Fibroblast of skin of left quadriceps (primary cell): ENCODE results near the gene SYT5.
"Not testable (repeated sequence)": the region's sequence is repeated elsewhere in the genome, so short reads cannot be mapped to it uniquely, and the experiment has no call there.

Source experiments
- DNase-seq, 2 experiments: peaks; one replicate each; pipeline ENCODE4 v3.0.0-alpha.2; 2013; ENCODE audit warnings: low read depth in 2 of 2

Gene SYT5

GRCh38 chr19:55172318-55172717 is 7.8 kb downstream of the SYT5 start:
- DNase-seq: not testable (repeated sequence)

GRCh38 chr19:55171440-55171839 is 8.6 kb downstream of the SYT5 start:
- no peak for DNase-seq

- no peak for DNase-seq
Measured at GRCh38 chr19:55169136-55169535, 11.0 kb downstream of the SYT5 start.

- DNase-seq: peak; percentile 94 to 95
Measured at GRCh38 chr19:55166530-55167268, 13.4 kb downstream of the SYT5 start, which contains the start of gene DNAAF3. DNAAF3 (minus strand) TSS chr19:55166613; CDS start chr19:55166413, 200 bp downstream.

GRCh38 chr19:55165952-55166529 is 14.0 kb downstream of the SYT5 start:
- DNase-seq: peak in 1 of 2 experiments; percentile 19

GRCh38 chr19:55161571-55162322 is 18.3 kb downstream of the SYT5 start:
- DNase-seq: no peak

- no peak for DNase-seq
Measured at GRCh38 chr19:55160986-55161365, 19.1 kb downstream of the SYT5 start.

GRCh38 chr19:55160128-55160985 is 19.7 kb downstream of the SYT5 start:
- DNase-seq: peak; percentile 47 to 57

- DNase-seq: no peak
Measured at GRCh38 chr19:55158848-55159749, 21.0 kb downstream of the SYT5 start.

- no peak for DNase-seq
Measured at GRCh38 chr19:55158423-55158822, 21.7 kb downstream of the SYT5 start.

GRCh38 chr19:55157064-55157908 is 22.8 kb downstream of the SYT5 start, which contains the start of gene TNNI3:
TNNI3 (minus strand) TSS chr19:55157732; CDS start chr19:55157589, 143 bp downstream.
- no peak for DNase-seq

- no peak for DNase-seq
Measured at GRCh38 chr19:55156202-55157063, 23.7 kb downstream of the SYT5 start.

GRCh38 chr19:55155784-55156183 is 24.3 kb downstream of the SYT5 start:
- not testable (repeated sequence) for DNase-seq

GRCh38 chr19:55153652-55154264 is 26.3 kb downstream of the SYT5 start:
- no peak for DNase-seq

- no peak for DNase-seq
Measured at GRCh38 chr19:55152017-55152416, 28.1 kb downstream of the SYT5 start.

GRCh38 chr19:55149078-55150003 is 30.7 kb downstream of the SYT5 start, which contains the start of gene TNNT1:
TNNT1 (minus strand) TSS chr19:55149206; CDS start chr19:55147157, 2,049 bp downstream.
- no peak for DNase-seq
